Heart right ventricle (tissue), 16 donors: ENCODE measurements around the gene MED14. TPM values are rescaled to one million over a fixed set of nuclear protein-coding genes. Genes with fewer than 3 reads are reported as not detected.

ENCODE experiments used
- ATAC-seq, 8 donors: fragments of 200-7000 bp; cut with Tn5 transposase; one replicate each; pipeline ENCODE4 v1.9.1; 2020; ENCODE audit warnings: mild to moderate bottlenecking in 8 of 8, moderate library complexity in 8 of 8, moderate number of reproducible peaks in 1 of 8
- DNase-seq, 2 donors: peaks; one replicate each; pipeline ENCODE4 v3.0.0-alpha.2; 2020
- H3K27ac ChIP-seq, 10 donors: fragments of 200-600 bp; sonication (generic) in 2 of 10; one replicate each; pipeline versions ENCODE4 v1.5.0 to v1.8.0; 2020 to 2022; ENCODE audit warnings: mild to moderate bottlenecking in 3 of 10
- H3K27me3 ChIP-seq, 7 donors: fragments of 200-600 bp; one replicate each; pipeline ENCODE4 v1.8.0; 2021 to 2022; ENCODE audit warnings: mild to moderate bottlenecking in 2 of 7
- H3K36me3 ChIP-seq, 9 donors: fragments of 200-600 bp; sonication (generic) in 1 of 9; one replicate each; pipeline versions ENCODE4 v1.5.0 to v1.8.0; 2020 to 2022; ENCODE audit warnings: mild to moderate bottlenecking in 2 of 9
- H3K4me1 ChIP-seq, 9 donors: fragments of 200-600 bp; sonication (generic) in 1 of 9; one replicate each; pipeline versions ENCODE4 v1.5.0 to v1.8.0; 2020 to 2022; ENCODE audit warnings: mild to moderate bottlenecking in 4 of 9
- H3K4me3 ChIP-seq, 10 donors: fragments of 200-600 bp; sonication (generic) in 2 of 10; one replicate each; pipeline versions ENCODE4 v1.5.0 to v1.8.0; 2020 to 2022; ENCODE audit warnings: mild to moderate bottlenecking in 7 of 10, moderate library complexity in 2 of 10
- H3K9me3 ChIP-seq, 11 donors: fragments of 200-600 bp in 10 of 11; sonication (generic) in 2 of 11; one replicate each; pipeline versions ENCODE4 v1.5.0 to v1.8.0; 2013 to 2022; ENCODE audit warnings: mild to moderate bottlenecking in 2 of 11, control low read depth in 1 of 11, moderate library complexity in 1 of 11
- WGBS, 2 donors: extraction: QIAGEN DNeasy Blood & Tissue Kit; methylation state at CpG; one replicate each; pipeline ENCODE4 v1.1.7; 2013; ENCODE audit warnings: inconsistent platforms in 1 of 2; 5-methylcytosine and 5-hydroxymethylcytosine counted together
- intact Hi-C, 10 donors: fragments of 100-400 bp; cut with DNase I; formaldehyde crosslinking; loops; one replicate each; pipeline versions ENCODE4 v1.11.1 to v1.14.2; 2022
- polyA plus RNA-seq, 2 donors: library from polyadenylated mRNA; stranded (reverse); fragments of 200-250 nt; gene quantifications; one replicate each; pipeline ENCODE4 v1.2.3, GENCODE V29; 2013
- total RNA-seq, 10 donors: library from RNA; stranded (reverse); fragmentation: NEBNext Ultra II Directional in 3 of 10; extraction: Animal tissue kit (Norgen Biotek cat#: 25700) in 3 of 10; gene quantifications; one replicate each; pipeline versions ENCODE4 v1.2.1 to v1.2.4, GENCODE V29; 2021 to 2023
- TF ChIP-seq, protein P1 (sequence below), 9 donors: fragments of 200-600 bp; sonication (generic) in 2 of 9; IDR thresholded peaks; one replicate each; pipeline versions ENCODE4 v1.5.0 to v1.8.0; 2021 to 2022; ENCODE audit warnings: antibody characterized with exemption in 9 of 9, mild to moderate bottlenecking in 5 of 9, moderate library complexity in 1 of 9
- donor health status: Arrhythmogenic right ventricular cardiomyopathy.
- donor health status: ischemic (EF 13 %, LVEDD 7.1; RV severe dilation, severe dysfunction).
- donor health status: healthy with polysubstance abuse.
- donor health status: DM: no; HTN: yes; CAD: no.
- donor health status: DM: no; HTN: no; CAD: no.
- donor health status: ischemic (EF 25% LVEDD 6.9; RV normal size, moderate dysfunction).
- donor health status: ischemic (EF 25% LVEDD 5.7; RV mildly dilated, moderate dysfunction).
- donor health status: healthy.
- donor health status: DM: yes; HTN: yes; CAD: no.
- donor health status: Ischemic cardiomyopathy.
- donor health status: ischemic (EF 35%, LVEDD 5.7; RV mildly dilated, moderate dysfunction).
- donor health status: nonischemic (EF 11% LVEDD 7.7; RV severe dilation, severe dysfunction).
- donor health status: DM: yes; HTN: yes; CAD: no.
- donor health status: PGD.
- donor health status: ischemic (EF 29% LVEDD 5.4; RV normal size, mild dysfunction).
- donor health status: nonischemic (EF 23%, LVEDD 6.1; RV moderate dilation, normal function).

Gene MED14
- total and polyA plus RNA-seq, 12 donors = 7.1 to 44.9 (median 33.1) TPM

DNA sequence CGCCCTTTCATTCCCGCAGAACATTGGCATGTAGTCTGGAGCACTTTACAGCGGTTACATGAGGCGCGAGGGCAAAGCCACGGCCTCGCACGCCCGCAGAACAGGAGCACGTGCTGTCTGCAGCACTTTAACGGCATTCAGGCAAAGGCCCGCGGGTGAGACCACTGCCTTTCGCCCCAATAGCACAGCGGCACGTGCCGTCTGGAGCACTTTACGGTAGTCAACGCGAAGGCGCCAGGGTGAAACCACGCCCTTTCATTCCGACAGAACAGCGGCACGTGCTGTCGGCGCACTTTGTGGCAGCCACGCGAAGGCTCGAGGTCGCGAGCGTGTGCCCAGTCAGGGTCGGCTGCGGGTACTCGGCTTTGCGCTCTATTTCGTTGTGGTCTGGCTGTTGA is 112.2 kb downstream of the MED14 start, which contains the start of gene MPC1L:
Gene MPC1L (plus strand): TSS at position 290 of the 398 bp plus-strand sequence. CDS start 138 bp downstream, outside the sequence.
- Histone ChIP-seq H3K27ac (no peak within 1 kb of the TSS), H3K4me3 (no peak within 1 kb of the TSS), H3K9me3 (peaks cover 0 to 11% (median 0%) of the 10 kb centered on the region in 11 donors), H3K36me3 (peaks cover 0 to 21% (median 0%) of the 10 kb centered on the region in 9 donors), H3K27me3 (peaks cover 0 to 58% (median 0%) of the 10 kb centered on the region in 7 donors), H3K4me1 (no peaks in the 10 kb centered on the region)
- TF ChIP-seq, protein P1, sequence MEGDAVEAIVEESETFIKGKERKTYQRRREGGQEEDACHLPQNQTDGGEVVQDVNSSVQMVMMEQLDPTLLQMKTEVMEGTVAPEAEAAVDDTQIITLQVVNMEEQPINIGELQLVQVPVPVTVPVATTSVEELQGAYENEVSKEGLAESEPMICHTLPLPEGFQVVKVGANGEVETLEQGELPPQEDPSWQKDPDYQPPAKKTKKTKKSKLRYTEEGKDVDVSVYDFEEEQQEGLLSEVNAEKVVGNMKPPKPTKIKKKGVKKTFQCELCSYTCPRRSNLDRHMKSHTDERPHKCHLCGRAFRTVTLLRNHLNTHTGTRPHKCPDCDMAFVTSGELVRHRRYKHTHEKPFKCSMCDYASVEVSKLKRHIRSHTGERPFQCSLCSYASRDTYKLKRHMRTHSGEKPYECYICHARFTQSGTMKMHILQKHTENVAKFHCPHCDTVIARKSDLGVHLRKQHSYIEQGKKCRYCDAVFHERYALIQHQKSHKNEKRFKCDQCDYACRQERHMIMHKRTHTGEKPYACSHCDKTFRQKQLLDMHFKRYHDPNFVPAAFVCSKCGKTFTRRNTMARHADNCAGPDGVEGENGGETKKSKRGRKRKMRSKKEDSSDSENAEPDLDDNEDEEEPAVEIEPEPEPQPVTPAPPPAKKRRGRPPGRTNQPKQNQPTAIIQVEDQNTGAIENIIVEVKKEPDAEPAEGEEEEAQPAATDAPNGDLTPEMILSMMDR (IDR thresholded peaks at IDR 0.05) = no peak
- no peak for ATAC-seq
- no peak for DNase-seq
- WGBS, 2 donors = 94 to 97% methylated on average over 38 of the region's 38 CpGs
- intact Hi-C loops = no loop called here

GRCh38 chrX:40622479-40623138 is 112.7 kb downstream of the MED14 start:
- no peak overlapping the region for H3K4me3 ChIP-seq
- H3K27ac ChIP-seq = no peak overlapping the region
- peaks cover 0 to 11% (median 0%) of the 10 kb centered on the region in 11 donors for H3K9me3 ChIP-seq
- 80 to 83% methylated on average over 18 of the region's 18 CpGs for WGBS, 2 donors
- ATAC-seq (no peak), DNase-seq (no peak)
- intact Hi-C loops = no loop called here
- H3K4me1 ChIP-seq = no peaks in the 10 kb centered on the region
- TF ChIP-seq, protein P1 (IDR thresholded peaks at IDR 0.05) = no peak
- peaks cover 0 to 63% (median 0%) of the 10 kb centered on the region in 7 donors for H3K27me3 ChIP-seq
- H3K36me3 ChIP-seq = peaks cover 0 to 16% (median 0%) of the 10 kb centered on the region in 9 donors

DNA sequence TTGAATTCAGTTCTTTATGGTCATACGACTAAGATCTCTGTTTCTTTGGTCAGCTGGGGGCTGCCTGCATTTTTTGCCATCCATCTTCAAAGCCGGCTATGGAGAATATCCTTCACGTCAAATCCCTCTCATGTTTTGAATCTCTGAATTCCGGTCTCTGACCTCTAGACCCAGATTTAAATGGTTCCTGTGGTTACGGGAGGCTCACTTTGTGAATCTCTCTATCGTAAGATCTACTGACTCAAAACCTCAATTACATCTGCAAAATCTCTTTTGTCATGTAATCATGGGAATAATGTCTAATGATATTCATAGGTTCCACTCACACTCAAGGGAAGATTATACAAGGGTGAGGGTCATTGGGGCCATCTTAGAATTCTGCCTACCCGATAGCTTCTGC is 117.8 kb downstream of the MED14 start:
- 88 to 91% methylated on average over 7 of the region's 7 CpGs for WGBS, 2 donors
- H3K27ac ChIP-seq = no peak overlapping the region
- H3K36me3 ChIP-seq = no peaks in the 10 kb centered on the region
- H3K27me3 ChIP-seq = peaks cover 0 to 81% (median 0%) of the 10 kb centered on the region in 7 donors
- no peaks in the 10 kb centered on the region for H3K9me3 ChIP-seq
- DNase-seq (no peak), ATAC-seq (no peak)
- no peak overlapping the region for H3K4me3 ChIP-seq
- H3K4me1 ChIP-seq = no peaks in the 10 kb centered on the region
- TF ChIP-seq, protein P1 (IDR thresholded peaks at IDR 0.05) = no peak
- intact Hi-C loops = no loop called here

- DNase-seq (no peak), ATAC-seq (no peak)
- Histone ChIP-seq H3K4me3 (no peak overlapping the region), H3K27me3 (peaks cover 0 to 69% (median 0%) of the 10 kb centered on the region in 7 donors), H3K36me3 (no peaks in the 10 kb centered on the region), H3K27ac (no peak overlapping the region), H3K9me3 (no peaks in the 10 kb centered on the region), H3K4me1 (no peaks in the 10 kb centered on the region)
- intact Hi-C loops = no loop called here
- 78 to 83% methylated on average over 9 of the region's 9 CpGs for WGBS, 2 donors
- TF ChIP-seq, protein P1 (IDR thresholded peaks at IDR 0.05) = no peak
Measured at GRCh38 chrX:40615976-40616375, 119.4 kb downstream of the MED14 start.
